ENCODE results near the gene CBX2.

GRCh38 chr17:79818026-79818758, 40.2 kb downstream of the CBX2 start:
- TF ChIP-seq EZH2 (IDR thresholded peaks at IDR 0.05; ENCODE audit: borderline replicate concordance, low read depth, low read length, severe bottlenecking): no peak
- TF ChIP-seq CTCF (IDR thresholded peaks at IDR 0.05; ENCODE audit: borderline replicate concordance, extremely low read depth, low read length, poor library complexity, severe bottlenecking): no peak

Measured in DND-41 (cell line).